ENCODE measurements around the gene SPOCK1. TPM values are rescaled to one million over a fixed set of nuclear protein-coding genes. Genes with fewer than 3 reads are reported as not detected.

The SPOCK1 gene
- total and polyA plus RNA-seq, 2 of the 13 experiments (the other 11 are each of a cell fraction or from before 2014, with no cell fraction given): 0.18 to 0.29 TPM

- BruUV-seq (replicated peaks): no TSS peak
- Histone ChIP-seq H3K4me3 (replicated peaks in 1 of 3; ENCODE audit: insufficient read depth in 1 of 3, low read depth in 2 of 3, low read length in 3 of 3) (no peak overlapping the region), H3K9me3 (ENCODE audit: low read length) (no peaks in the 10 kb centered on the region), H3K4me1 (ENCODE audit: insufficient read depth, low read length) (no peaks in the 10 kb centered on the region), H3K4me2 (ENCODE audit: low read depth, low read length) (no peak overlapping the region), H3K9ac (ENCODE audit: insufficient read depth, low read depth, low read length) (no peak overlapping the region), H2AFZ (ENCODE audit: low read length) (no peak overlapping the region), H3K27ac (ENCODE audit: extremely low read length, insufficient read depth, low read length) (no peak overlapping the region), H3K36me3 (replicated peaks in 1 of 2; ENCODE audit: control insufficient read depth in 1 of 2, insufficient read depth in 2 of 2, low read length in 2 of 2) (no peaks in the 10 kb centered on the region), H3K27me3 (ENCODE audit: control insufficient read depth in 1 of 2, insufficient read depth in 2 of 2, low read length in 2 of 2) (0 out of 5 replicates have a peak, but pooled peaks cover 0 to under 1% of the 10 kb centered on the region in 2 experiments), H4K20me1 (ENCODE audit: insufficient read depth, low read length) (no peaks in the 10 kb centered on the region), H3K79me2 (ENCODE audit: insufficient read depth, low read length) (no peaks in the 10 kb centered on the region)
- FAIRE-seq (no peak), DNase-seq (ENCODE audit: low spot score) (no peak), ATAC-seq (no peak)
- 4% methylated on average over 1 of the region's 1 CpG for WGBS (ENCODE audit: low lambda C conversion rate)
- in situ Hi-C loops (cut with HindIII; ENCODE audit: extremely low pct_ligation_motif_present, low pct_unique_long_range_greater_than_20kb): loop anchor here (10.0 kb wide), 2 partner anchors 148 to 178 kb away; no protein-coding TSS in a partner anchor
- intact Hi-C loops (cut with micrococcal nuclease; ENCODE audit: unreplicated experiment): no loop called here
- CTCF ChIA-PET (ENCODE audit: low intra/inter-chr PET ratio, low total read pairs): no interaction called here
- POLR2A ChIA-PET: no interaction called here
- TF ChIP-seq, protein P1, sequence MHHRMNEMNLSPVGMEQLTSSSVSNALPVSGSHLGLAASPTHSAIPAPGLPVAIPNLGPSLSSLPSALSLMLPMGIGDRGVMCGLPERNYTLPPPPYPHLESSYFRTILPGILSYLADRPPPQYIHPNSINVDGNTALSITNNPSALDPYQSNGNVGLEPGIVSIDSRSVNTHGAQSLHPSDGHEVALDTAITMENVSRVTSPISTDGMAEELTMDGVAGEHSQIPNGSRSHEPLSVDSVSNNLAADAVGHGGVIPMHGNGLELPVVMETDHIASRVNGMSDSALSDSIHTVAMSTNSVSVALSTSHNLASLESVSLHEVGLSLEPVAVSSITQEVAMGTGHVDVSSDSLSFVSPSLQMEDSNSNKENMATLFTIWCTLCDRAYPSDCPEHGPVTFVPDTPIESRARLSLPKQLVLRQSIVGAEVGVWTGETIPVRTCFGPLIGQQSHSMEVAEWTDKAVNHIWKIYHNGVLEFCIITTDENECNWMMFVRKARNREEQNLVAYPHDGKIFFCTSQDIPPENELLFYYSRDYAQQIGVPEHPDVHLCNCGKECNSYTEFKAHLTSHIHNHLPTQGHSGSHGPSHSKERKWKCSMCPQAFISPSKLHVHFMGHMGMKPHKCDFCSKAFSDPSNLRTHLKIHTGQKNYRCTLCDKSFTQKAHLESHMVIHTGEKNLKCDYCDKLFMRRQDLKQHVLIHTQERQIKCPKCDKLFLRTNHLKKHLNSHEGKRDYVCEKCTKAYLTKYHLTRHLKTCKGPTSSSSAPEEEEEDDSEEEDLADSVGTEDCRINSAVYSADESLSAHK (CRISPR knock-in tag; IDR thresholded peaks at IDR 0.05; ENCODE audit: borderline replicate concordance): no peak
- TF ChIP-seq SUZ12 (IDR thresholded peaks at IDR 0.05; ENCODE audit: low read depth, low read length) (no peak), ZNF776 (CRISPR knock-in tag; IDR thresholded peaks at IDR 0.05) (no peak), NR2F6 (IDR thresholded peaks at IDR 0.05) (no peak), NR2F6 (CRISPR knock-in tag; IDR thresholded peaks at IDR 0.05) (no peak), TCF7L2 (IDR thresholded peaks at IDR 0.05; ENCODE audit: low read depth, low read length) (no peak), RFX1 (IDR thresholded peaks at IDR 0.05) (no peak), KAT7 (CRISPR knock-in tag; IDR thresholded peaks at IDR 0.05; ENCODE audit: borderline replicate concordance) (no peak), NR0B2 (CRISPR knock-in tag; IDR thresholded peaks at IDR 0.05) (no peak), GABPA (IDR thresholded peaks at IDR 0.05; ENCODE audit: low read depth, low read length) (no peak), GABPA (CRISPR knock-in tag; IDR thresholded peaks at IDR 0.05; ENCODE audit: low read depth) (no peak), PCBP1 (IDR thresholded peaks at IDR 0.05; ENCODE audit: borderline replicate concordance, low read depth, low read length) (no peak), JUND (CRISPR knock-in tag; IDR thresholded peaks at IDR 0.05) (no peak), ZFP62 (CRISPR knock-in tag; IDR thresholded peaks at IDR 0.05) (no peak), GMEB1 (CRISPR knock-in tag; IDR thresholded peaks at IDR 0.05; ENCODE audit: borderline replicate concordance) (no peak)
- TF ChIP-seq, protein P2, sequence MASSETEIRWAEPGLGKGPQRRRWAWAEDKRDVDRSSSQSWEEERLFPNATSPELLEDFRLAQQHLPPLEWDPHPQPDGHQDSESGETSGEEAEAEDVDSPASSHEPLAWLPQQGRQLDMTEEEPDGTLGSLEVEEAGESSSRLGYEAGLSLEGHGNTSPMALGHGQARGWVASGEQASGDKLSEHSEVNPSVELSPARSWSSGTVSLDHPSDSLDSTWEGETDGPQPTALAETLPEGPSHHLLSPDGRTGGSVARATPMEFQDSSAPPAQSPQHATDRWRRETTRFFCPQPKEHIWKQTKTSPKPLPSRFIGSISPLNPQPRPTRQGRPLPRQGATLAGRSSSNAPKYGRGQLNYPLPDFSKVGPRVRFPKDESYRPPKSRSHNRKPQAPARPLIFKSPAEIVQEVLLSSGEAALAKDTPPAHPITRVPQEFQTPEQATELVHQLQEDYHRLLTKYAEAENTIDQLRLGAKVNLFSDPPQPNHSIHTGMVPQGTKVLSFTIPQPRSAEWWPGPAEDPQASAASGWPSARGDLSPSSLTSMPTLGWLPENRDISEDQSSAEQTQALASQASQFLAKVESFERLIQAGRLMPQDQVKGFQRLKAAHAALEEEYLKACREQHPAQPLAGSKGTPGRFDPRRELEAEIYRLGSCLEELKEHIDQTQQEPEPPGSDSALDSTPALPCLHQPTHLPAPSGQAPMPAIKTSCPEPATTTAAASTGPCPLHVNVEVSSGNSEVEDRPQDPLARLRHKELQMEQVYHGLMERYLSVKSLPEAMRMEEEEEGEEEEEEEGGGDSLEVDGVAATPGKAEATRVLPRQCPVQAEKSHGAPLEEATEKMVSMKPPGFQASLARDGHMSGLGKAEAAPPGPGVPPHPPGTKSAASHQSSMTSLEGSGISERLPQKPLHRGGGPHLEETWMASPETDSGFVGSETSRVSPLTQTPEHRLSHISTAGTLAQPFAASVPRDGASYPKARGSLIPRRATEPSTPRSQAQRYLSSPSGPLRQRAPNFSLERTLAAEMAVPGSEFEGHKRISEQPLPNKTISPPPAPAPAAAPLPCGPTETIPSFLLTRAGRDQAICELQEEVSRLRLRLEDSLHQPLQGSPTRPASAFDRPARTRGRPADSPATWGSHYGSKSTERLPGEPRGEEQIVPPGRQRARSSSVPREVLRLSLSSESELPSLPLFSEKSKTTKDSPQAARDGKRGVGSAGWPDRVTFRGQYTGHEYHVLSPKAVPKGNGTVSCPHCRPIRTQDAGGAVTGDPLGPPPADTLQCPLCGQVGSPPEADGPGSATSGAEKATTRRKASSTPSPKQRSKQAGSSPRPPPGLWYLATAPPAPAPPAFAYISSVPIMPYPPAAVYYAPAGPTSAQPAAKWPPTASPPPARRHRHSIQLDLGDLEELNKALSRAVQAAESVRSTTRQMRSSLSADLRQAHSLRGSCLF (CRISPR knock-in tag; IDR thresholded peaks at IDR 0.05; ENCODE audit: borderline replicate concordance): no peak
- TF ChIP-seq, protein P3, sequence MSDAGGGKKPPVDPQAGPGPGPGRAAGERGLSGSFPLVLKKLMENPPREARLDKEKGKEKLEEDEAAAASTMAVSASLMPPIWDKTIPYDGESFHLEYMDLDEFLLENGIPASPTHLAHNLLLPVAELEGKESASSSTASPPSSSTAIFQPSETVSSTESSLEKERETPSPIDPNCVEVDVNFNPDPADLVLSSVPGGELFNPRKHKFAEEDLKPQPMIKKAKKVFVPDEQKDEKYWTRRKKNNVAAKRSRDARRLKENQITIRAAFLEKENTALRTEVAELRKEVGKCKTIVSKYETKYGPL (CRISPR knock-in tag; IDR thresholded peaks at IDR 0.05): no peak
Observed at GRCh38 chr5:137492331-137492730, 6.8 kb downstream of the SPOCK1 start.
